AG09319 (cell line): Measurements from ENCODE around the gene TCP11L2.

Experiments used
- DNase-seq: peaks from one replicate; pipeline ENCODE4 v3.0.0-alpha.2; 2010; ENCODE audit warnings: low read depth; ENCODE audit errors: extremely low read depth
- TF ChIP-seq, protein P1 (sequence below): IDR thresholded peaks from 2 replicates; pipeline ENCODE4 v1.5.1; 2011; ENCODE audit warnings: low read depth, mild to moderate bottlenecking, inconsistent platforms, low read length, moderate library complexity

Gene TCP11L2

DNA sequence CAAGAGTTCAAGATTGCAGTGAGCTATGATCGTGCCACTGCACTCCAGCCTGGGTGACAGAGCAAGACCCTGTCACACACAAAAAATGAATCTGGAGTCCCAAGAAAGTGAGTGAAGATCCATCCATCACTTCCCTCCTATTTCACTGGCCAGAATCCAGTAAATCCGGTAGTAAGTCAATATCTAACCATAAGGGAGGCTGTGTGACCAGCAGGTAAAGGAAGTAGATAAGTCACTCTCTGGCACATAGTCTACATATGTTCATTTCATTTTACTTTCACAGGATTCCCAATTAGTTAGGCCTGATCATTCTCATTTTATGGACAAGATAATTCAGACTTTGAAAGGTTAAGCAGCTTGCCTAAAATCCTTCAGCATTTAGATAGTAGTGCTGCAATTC lies 11.9 kb upstream of the TCP11L2 start:
- DNase-seq, result no peak
- TF ChIP-seq, protein P1, sequence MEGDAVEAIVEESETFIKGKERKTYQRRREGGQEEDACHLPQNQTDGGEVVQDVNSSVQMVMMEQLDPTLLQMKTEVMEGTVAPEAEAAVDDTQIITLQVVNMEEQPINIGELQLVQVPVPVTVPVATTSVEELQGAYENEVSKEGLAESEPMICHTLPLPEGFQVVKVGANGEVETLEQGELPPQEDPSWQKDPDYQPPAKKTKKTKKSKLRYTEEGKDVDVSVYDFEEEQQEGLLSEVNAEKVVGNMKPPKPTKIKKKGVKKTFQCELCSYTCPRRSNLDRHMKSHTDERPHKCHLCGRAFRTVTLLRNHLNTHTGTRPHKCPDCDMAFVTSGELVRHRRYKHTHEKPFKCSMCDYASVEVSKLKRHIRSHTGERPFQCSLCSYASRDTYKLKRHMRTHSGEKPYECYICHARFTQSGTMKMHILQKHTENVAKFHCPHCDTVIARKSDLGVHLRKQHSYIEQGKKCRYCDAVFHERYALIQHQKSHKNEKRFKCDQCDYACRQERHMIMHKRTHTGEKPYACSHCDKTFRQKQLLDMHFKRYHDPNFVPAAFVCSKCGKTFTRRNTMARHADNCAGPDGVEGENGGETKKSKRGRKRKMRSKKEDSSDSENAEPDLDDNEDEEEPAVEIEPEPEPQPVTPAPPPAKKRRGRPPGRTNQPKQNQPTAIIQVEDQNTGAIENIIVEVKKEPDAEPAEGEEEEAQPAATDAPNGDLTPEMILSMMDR, result no peak

DNA sequence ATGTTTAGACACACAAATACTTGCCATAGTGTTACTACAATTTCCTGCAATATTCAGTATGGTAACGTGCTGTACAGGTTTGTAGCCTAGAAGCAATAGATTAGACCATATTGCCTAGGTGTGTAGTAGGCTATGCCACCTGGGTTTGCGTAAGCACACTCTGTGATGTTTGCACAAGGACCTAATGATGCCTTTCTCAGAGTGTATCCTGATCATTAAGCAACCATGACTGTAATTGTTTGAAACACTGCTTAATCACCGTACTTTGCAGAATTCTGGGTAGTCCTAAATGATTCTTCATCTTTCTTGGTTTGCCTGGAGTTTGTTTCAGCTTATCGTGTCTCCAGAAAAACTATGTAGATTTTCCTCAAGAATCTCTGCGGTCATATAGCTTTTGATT lies 11.2 kb upstream of the TCP11L2 start:
- DNase-seq, result no peak
- TF ChIP-seq, protein P1, result no peak

GRCh38 chr12:106292339-106292738 lies 10.2 kb upstream of the TCP11L2 start:
- DNase-seq, result no peak
- TF ChIP-seq, protein P1, result no peak

DNA sequence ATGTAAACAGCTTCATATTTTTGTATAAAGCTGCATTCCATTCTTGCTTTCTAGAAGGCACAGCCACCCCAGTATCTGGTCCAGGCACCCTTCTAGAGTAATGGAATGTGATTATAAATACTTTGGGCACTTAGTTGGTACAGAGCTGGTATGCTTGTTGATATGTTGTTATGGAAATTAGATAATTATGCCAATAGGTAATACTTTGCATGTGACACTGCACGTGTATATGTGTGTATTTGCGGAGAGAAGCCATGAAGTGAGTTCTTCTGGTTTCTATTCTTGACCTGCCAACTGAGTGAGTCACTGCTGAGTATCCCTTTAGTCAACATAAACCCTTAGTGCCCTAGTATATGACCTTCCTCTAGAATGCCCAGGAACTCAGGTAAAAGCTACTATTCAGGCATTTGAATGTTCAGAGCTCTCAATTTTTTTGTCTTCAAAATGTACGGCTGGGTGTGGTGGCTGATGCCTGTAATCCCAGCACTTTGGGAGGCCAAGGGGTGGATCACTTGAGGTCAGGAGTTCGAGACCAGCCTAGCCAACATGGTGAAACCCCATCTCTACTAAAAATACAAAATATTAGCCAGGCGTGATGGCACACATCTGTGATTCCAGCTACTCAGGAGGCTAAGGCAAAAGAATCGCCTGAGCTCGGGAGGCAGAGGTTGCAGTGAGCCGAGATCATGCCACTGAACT lies 6.2 kb upstream of the TCP11L2 start:
- no peak for DNase-seq
- TF ChIP-seq, protein P1, result no peak

GRCh38 chr12:106297075-106297474 lies 5.5 kb upstream of the TCP11L2 start:
- TF ChIP-seq, protein P1, result no peak
- DNase-seq, result no peak

- TF ChIP-seq, protein P1, result no peak
These were observed 4.9 kb upstream of the TCP11L2 start for GRCh38 chr12:106297681-106298080.

GRCh38 chr12:106299202-106299774 lies 3.2 kb upstream of the TCP11L2 start:
- TF ChIP-seq, protein P1, result no peak
- DNase-seq, result no peak

More at GRCh38 chr12:106297681-106298080, 4.9 kb upstream of the TCP11L2 start:
- DNase-seq, result no peak
